GM12878 (cell line): ENCODE results near the gene ZDHHC3. TPM values are rescaled to one million over a fixed set of nuclear protein-coding genes. Genes with fewer than 3 reads are reported as not detected.

Source experiments
- ATAC-seq: fragments of 200-7000 bp; cut with Tn5 transposase; 3 replicates; pipeline ENCODE4 v1.9.1; 2020; ENCODE audit warnings: mild to moderate bottlenecking, moderate library complexity
- BruUV-seq: library from RNA; stranded (reverse); fragments of 400-500 nt; replicated peaks from 2 replicates; lab custom pipeline; 2021; lab: Mats Ljungman, UMichigan
- CTCF ChIA-PET: fragments of 300-600 bp; sonication (Branson Sonifier 250); formaldehyde crosslinking; extraction: SDS; loops from one replicate; lab custom pipeline; 2021; ENCODE audit warnings: inconsistent platforms; lab: Yijun Ruan, JAX
- POLR2A ChIA-PET: fragments of 350-600 bp; formaldehyde crosslinking; extraction: SDS; loops from one replicate; lab custom pipeline; 2021; ENCODE audit warnings: inconsistent platforms; lab: Charles Lee
- RAD21 ChIA-PET: fragments of 300-600 bp; sonication (Branson Sonifier 250); formaldehyde crosslinking; loops from one replicate; lab custom pipeline; 2023; ENCODE audit warnings: antibody characterized with exemption; ENCODE audit not compliant: unreplicated experiment; lab: Charles Lee
- SMC1A ChIA-PET: fragments of 300-600 bp; sonication (Branson Sonifier 250); formaldehyde crosslinking; loops from one replicate; lab custom pipeline; 2023; ENCODE audit not compliant: unreplicated experiment, uncharacterized antibody; lab: Charles Lee
- DNase-seq: peaks from one replicate; pipeline ENCODE4 v3.0.0-alpha.2; 2011; ENCODE audit warnings: low read depth, low spot score
- FAIRE-seq: peaks from 3 replicates; lab custom pipeline; 2011; peaks lifted over from hg19 to GRCh38; lab: Jason Lieb, UNC
- H2AFZ ChIP-seq: 2 replicates; pipeline ENCODE4 v1.6.0; 2011; ENCODE audit warnings: low read depth, low read length, control low read depth; ENCODE audit not compliant: control insufficient read depth
- H3K27ac ChIP-seq: 2 replicates; pipeline ENCODE4 v1.5.1; 2011; ENCODE audit warnings: control low read depth; ENCODE audit not compliant: control insufficient read depth, insufficient read depth
- H3K27me3 ChIP-seq, 2 experiments: replicated peaks in 1 of 2; 2 replicates each; pipeline versions ENCODE4 v1.6.0 to v1.6.1; 2011; ENCODE audit warnings: low read length in 1 of 2; ENCODE audit not compliant: control insufficient read depth in 2 of 2, insufficient read depth in 2 of 2
- H3K36me3 ChIP-seq, 2 experiments: 2 replicates each; pipeline ENCODE4 v1.5.1; 2011; ENCODE audit warnings: low read length in 1 of 2; ENCODE audit not compliant: control insufficient read depth in 2 of 2, insufficient read depth in 2 of 2
- H3K4me1 ChIP-seq: 2 replicates; pipeline ENCODE4 v1.6.1; 2011; ENCODE audit warnings: mild to moderate bottlenecking, low read length, moderate library complexity, mixed read lengths; ENCODE audit not compliant: control insufficient read depth, insufficient read depth
- H3K4me2 ChIP-seq: 2 replicates; pipeline ENCODE4 v1.6.0; 2011; ENCODE audit warnings: control low read depth; ENCODE audit not compliant: control insufficient read depth, insufficient read depth
- H3K4me3 ChIP-seq: fragments of 200-600 bp; sonication (generic); 2 replicates; pipeline ENCODE4 v1.5.1; 2016
- H3K79me2 ChIP-seq: 2 replicates; pipeline ENCODE4 v1.6.0; 2011; ENCODE audit warnings: low read length; ENCODE audit not compliant: control insufficient read depth, insufficient read depth
- H3K9ac ChIP-seq: 2 replicates; pipeline ENCODE4 v1.8.0; 2011; ENCODE audit warnings: low read length, control low read depth, mixed read lengths; ENCODE audit not compliant: control insufficient read depth, insufficient read depth
- H3K9me3 ChIP-seq: replicated peaks from 3 replicates; pipeline ENCODE4 v1.5.1; 2011; ENCODE audit warnings: mild to moderate bottlenecking, low read length; ENCODE audit not compliant: control insufficient read depth, insufficient read depth
- H4K20me1 ChIP-seq: 2 replicates; pipeline ENCODE4 v1.6.0; 2011; ENCODE audit not compliant: control insufficient read depth, insufficient read depth
- MYC ChIP-seq: IDR thresholded peaks from 2 replicates; pipeline ENCODE4 v1.6.1; 2011; ENCODE audit warnings: mild to moderate bottlenecking, low read length, moderate library complexity, inconsistent platforms; ENCODE audit not compliant: insufficient read depth, insufficient replicate concordance, insufficient read length, severe bottlenecking
- POU2F2 ChIP-seq: IDR thresholded peaks from 3 replicates; pipeline ENCODE4 v1.6.1; 2011; ENCODE audit warnings: low read depth, mild to moderate bottlenecking, low read length, borderline replicate concordance
- RAD21 ChIP-seq: IDR thresholded peaks from 2 replicates; pipeline ENCODE4 v1.6.1; 2011; ENCODE audit warnings: mild to moderate bottlenecking, low read depth, low read length, moderate library complexity; ENCODE audit not compliant: insufficient read depth
- RCOR1 ChIP-seq: conservative IDR thresholded peaks from 2 replicates; pipeline ENCODE4 v1.6.1; 2012; ENCODE audit warnings: low read depth, low read length, improper control_type of control experiment
- SIN3A ChIP-seq: IDR thresholded peaks from 2 replicates; pipeline ENCODE4 v1.6.1; 2012; ENCODE audit warnings: low read depth, low read length, improper control_type of control experiment
- SIX5 ChIP-seq: IDR thresholded peaks from 2 replicates; pipeline ENCODE4 v1.6.1; 2011; ENCODE audit warnings: mild to moderate bottlenecking, low read depth, low read length, moderate library complexity; ENCODE audit not compliant: severe bottlenecking
- WGBS: methylation state at CpG from one replicate; pipeline ENCODE4 v1.1.6; 2016; ENCODE audit warnings: low lambda C conversion rate; ENCODE audit not compliant: insufficient replicate concordance, insufficient coverage; ENCODE audit errors: missing lambda C conversion rate; 5-methylcytosine and 5-hydroxymethylcytosine counted together
- in situ Hi-C: fragments of 300-500 bp; cut with MboI; formaldehyde crosslinking; loops from 9 replicates; pipeline ENCODE4 v1.14.3; 2018; ENCODE audit warnings: mixed read lengths
- intact Hi-C: fragments of 100-400 bp; cut with micrococcal nuclease; formaldehyde crosslinking; loops from one replicate; pipeline ENCODE4 v1.14.2; 2022; ENCODE audit not compliant: unreplicated experiment
- polyA plus RNA-seq, 11 experiments: library from polyadenylated mRNA; depleted of rRNA in 4 of 11; unstranded in 6 of 11; stranded (reverse) in 5 of 11; fragments of >200 nt; fragmentation: Nextera tagmentation in 4 of 11; fragmentation: Illumina TruSeq in 1 of 11; extraction: Ambion mirVana in 4 of 11; extraction: Trizol in 1 of 11; gene quantifications; 1 replicate in 1 of 11; 2 replicates in 10 of 11; pipeline versions ENCODE4 v1.2.1 to v1.2.3, GENCODE V29; 2011 to 2016; ENCODE audit warnings: inconsistent platforms in 2 of 11, missing spikeins in 2 of 11, low read depth in 1 of 11
- total RNA-seq, 4 experiments: library from RNA; depleted of rRNA in 3 of 4; stranded (reverse); fragments of >200 nt in 3 of 4; fragmentation: Illumina TruSeq in 1 of 4; extraction: Trizol in 1 of 4; gene quantifications; 2 replicates each; pipeline versions ENCODE4 v1.2.1 to v1.2.3, GENCODE V29; 2013 to 2021
- TF ChIP-seq, protein P1 (sequence below), 3 experiments: IDR thresholded peaks in 2 of 3; conservative IDR thresholded peaks in 1 of 3; 2 replicates each; pipeline ENCODE4 v1.5.1; 2011; ENCODE audit warnings: low read depth in 3 of 3, low read length in 3 of 3, mild to moderate bottlenecking in 3 of 3, control low read depth in 2 of 3, moderate library complexity in 2 of 3, inconsistent platforms in 1 of 3, mixed read lengths in 1 of 3; ENCODE audit not compliant: control insufficient read depth in 2 of 3, insufficient read depth in 1 of 3; ENCODE audit errors: extremely low read depth in 1 of 3

The ZDHHC3 gene
- total and polyA plus RNA-seq, 10 of the 15 experiments (the other 5 are each of a cell fraction or from before 2014, with no cell fraction given), result 6.8 to 79.1 (median 40.8) TPM

DNA sequence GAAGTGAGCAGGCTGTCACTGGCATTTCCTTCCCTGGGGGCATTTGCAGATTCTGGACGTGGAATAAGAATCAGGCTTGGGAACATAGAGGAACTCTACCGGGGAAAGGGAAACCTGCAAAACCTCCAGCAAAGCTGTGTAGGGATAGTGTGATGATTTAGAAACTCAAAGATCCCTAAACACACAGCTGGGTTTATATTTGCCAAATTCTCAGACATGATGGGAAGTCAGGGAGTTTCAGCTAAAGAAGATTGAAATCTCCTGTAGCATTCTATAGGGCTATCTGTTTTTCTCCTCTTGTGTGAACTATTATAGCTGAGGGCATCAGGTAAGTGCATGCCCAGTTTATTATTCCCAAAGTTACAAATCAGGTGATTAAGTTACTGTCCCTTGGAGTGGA, 40.9 kb upstream of the ZDHHC3 start (continued):
- TF ChIP-seq, protein P1, sequence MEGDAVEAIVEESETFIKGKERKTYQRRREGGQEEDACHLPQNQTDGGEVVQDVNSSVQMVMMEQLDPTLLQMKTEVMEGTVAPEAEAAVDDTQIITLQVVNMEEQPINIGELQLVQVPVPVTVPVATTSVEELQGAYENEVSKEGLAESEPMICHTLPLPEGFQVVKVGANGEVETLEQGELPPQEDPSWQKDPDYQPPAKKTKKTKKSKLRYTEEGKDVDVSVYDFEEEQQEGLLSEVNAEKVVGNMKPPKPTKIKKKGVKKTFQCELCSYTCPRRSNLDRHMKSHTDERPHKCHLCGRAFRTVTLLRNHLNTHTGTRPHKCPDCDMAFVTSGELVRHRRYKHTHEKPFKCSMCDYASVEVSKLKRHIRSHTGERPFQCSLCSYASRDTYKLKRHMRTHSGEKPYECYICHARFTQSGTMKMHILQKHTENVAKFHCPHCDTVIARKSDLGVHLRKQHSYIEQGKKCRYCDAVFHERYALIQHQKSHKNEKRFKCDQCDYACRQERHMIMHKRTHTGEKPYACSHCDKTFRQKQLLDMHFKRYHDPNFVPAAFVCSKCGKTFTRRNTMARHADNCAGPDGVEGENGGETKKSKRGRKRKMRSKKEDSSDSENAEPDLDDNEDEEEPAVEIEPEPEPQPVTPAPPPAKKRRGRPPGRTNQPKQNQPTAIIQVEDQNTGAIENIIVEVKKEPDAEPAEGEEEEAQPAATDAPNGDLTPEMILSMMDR (IDR thresholded peaks at IDR 0.05 in 2 of 3, conservative IDR thresholded peaks at IDR 0.05 in 1 of 3; ENCODE audit: control insufficient read depth in 2 of 3, extremely low read depth in 1 of 3, insufficient read depth in 1 of 3, low read depth in 3 of 3, low read length in 3 of 3), result no peak
- no peak for TF ChIP-seq RAD21
- no peak for TF ChIP-seq MYC
- no peak for TF ChIP-seq SIN3A
- TF ChIP-seq POU2F2, result no peak

DNA sequence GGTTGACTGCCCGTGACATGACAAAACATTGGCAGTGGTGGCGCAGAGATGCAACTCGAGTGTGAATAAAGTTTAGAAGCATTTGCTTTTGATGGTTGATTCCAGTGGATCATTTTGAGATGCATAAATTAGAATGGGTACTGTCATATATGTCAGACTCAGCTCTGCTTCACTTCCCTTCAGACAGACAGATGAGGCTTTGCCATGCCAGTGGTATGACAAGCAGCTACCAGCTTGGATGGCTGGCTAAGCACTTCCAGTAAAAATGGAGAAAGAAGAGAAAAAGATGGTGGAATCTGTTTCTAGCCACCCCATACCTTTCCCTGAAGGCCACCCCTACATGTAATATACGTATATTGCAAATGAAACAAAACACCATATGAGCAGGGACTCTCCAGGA, 36.6 kb upstream of the ZDHHC3 start:
- intact Hi-C loops (no loop called here), in situ Hi-C loops (no loop called here)
- ChIA-PET SMC1A (interaction anchor here (0.7 to 1.8 kb wide), 6 partner anchors 10 to 56 kb away, joined by 3 to 7 read pairs (median 4); no protein-coding TSS in a partner anchor), POLR2A (interaction anchor here (1.0 to 1.4 kb wide), 4 partner anchors 10 to 36 kb away, joined by 3 to 7 read pairs (median 4); no protein-coding TSS in a partner anchor), CTCF (interaction anchor here (0.7 to 1.6 kb wide), 5 partner anchors 21 to 32 kb away, joined by 3 to 6 read pairs (median 4); no protein-coding TSS in a partner anchor), RAD21 (interaction anchor here (0.8 to 2.2 kb wide), 7 partner anchors 15 to 70 kb away, joined by 3 to 18 read pairs (median 4); partner anchors contain the start of genes EXOSC7 and ZDHHC3)
- BruUV-seq, result no TSS peak
- Histone ChIP-seq H3K4me3 (no peak overlapping the region), H3K27ac (no peak overlapping the region), H3K36me3 (peaks cover 3 to 26% of the 10 kb centered on the region in 2 experiments), H3K9ac (no peak overlapping the region), H3K4me2 (no peak overlapping the region), H2AFZ (no peak overlapping the region), H3K9me3 (no peaks in the 10 kb centered on the region), H3K79me2 (no peaks in the 10 kb centered on the region), H3K27me3 (no peaks in the 10 kb centered on the region), H3K4me1 (peaks cover 15% of the 10 kb centered on the region), H4K20me1 (no peaks in the 10 kb centered on the region)
- no peak for FAIRE-seq
- WGBS, result 83% methylated on average over 4 of the region's 4 CpGs
- TF ChIP-seq SIX5 (no peak), RCOR1 (no peak)
- no peak for DNase-seq
- no peak for ATAC-seq
